Lung microvascular endothelial cell (primary cell): ENCODE data around the gene WDFY2. TPM values are rescaled to one million over a fixed set of nuclear protein-coding genes. Genes with fewer than 3 reads are reported as not detected.
A peak's percentile ranks its signal among the peaks of the same experiment; 100 is the strongest.

ENCODE experiments used
- DNase-seq, 2 donors: peaks; one replicate each; pipeline versions ENCODE4 v3.0.0 to v3.0.0-alpha.2; 2010; ENCODE audit warnings: low read depth in 2 of 2
- total RNA-seq: library from RNA; depleted of rRNA; stranded (reverse); fragments of >200 nt; gene quantifications from 2 replicates; pipeline ENCODE4 v1.2.1, GENCODE V29; 2014

WDFY2 gene
- total RNA-seq, 1 donor from 2014 or later: 4.4 TPM

DNA sequence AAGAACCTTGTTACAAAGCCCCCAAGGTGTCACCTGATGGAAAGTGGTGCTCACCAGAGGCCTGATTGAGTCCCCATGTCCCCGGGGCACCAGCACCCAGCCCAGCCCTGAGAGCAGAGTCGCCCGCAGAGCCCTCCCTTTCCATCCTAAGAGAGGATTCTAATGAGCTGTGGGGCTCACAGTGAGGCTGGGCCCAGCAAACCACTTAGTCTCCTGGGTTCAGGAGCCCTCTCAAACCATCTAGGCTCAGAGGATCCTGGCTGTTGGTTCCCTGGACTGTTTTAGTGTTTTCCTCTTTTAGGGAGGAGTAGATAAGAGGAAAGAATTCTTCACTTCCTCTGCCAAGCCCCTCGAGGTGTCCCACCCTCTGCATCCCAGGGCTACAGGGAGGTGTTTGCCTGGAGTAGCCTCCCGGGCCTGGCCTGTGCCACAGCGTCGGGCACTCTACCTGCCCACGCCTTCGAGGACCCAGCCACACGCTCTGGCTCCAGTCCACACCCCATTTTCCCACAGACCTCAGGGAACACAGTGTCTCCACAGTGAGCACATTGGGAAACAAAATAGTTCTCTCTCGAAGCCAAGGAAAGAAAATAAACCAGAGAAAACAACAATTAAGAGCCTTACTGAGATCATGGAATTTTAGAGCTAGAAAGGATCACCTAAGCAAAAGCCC is 185.3 kb downstream of the WDFY2 start:
- DNase-seq: no peak

DNA sequence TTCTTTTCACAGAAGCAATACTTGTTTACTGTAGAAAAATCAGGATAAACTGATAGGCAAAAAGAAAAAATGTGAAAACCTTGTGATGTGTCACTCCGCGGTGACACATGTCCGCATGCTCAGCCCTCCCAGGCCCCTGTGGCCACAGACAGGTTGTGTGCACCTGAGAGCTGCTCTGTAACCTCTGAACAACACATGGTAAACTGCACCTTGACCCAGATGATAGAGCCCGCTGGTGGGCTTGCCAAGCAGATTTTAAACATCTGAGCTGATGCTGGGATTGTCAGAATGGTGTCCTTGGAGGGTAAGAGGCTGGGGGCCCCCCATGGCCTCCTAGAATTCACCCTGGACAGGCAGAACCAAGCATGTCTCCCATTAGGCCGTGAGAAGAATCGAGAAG is 185.9 kb downstream of the WDFY2 start:
- DNase-seq: no peak

DNA sequence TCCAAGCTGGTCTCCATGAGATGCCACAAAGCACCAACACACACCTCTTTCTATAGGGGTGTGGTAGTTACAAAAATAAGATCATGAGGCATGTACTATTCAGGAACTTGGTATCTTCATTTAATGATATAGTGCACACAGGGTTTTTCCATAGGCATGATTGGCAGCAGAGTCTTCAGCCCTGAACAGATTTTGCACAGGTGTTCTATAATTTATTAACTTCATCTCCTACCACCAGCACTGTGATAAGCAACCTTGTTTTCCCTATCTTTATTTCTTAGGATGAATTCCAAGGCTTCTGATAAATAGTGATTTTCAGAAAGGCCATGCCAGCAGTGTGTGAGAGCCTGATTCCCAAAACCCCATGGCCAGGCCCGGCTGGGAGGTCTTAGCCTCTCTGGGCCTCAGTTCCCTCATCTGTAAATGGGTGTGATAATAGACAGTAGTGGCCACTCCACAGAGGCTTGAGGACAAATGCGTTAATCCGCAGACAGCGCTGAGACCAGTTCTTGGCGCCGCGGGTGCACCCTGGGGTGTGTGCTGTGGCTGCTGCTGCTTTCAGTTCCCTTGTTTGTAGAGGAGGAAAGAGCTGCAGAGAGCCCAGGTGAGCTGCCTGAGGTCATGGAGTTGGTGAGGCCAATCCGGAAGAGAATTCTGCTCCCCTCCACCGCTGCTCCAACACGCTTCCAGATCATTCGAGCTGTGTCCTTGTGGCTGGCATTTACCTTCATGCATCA is 186.6 kb downstream of the WDFY2 start:
- DNase-seq: no peak

DNA sequence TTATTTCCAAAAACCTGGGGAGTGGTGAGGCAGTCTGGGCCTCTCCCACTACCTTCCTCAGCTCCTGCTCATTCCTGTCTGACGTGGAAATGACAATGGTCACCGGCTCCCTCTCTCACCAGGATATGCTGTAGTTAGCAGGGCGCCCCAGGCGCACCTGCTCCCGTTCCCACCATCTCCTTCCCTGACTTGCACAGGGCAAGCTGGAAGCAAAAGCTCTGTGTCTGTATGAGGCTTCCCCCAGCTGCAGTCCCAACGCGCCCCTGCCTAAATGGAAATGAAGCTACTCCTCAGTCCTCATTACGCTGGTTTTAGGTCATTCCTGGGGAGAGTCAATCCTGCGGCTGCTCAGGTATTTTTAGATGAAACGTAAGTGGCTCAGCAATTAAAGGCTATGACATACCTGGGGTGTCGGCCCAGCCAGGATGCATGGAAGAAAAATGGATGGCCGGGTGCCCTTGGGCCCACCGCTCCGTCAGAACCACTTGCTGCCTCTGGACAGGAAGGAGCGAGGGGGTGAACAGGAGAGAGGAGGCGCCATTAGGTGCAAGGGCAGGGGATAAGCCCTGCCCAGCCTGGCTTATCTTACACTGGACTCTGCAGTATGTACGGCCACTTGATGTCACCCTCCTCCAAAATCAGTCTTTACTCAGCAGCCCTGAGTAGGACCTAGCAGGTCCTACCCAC is 187.3 kb downstream of the WDFY2 start:
- no peak for DNase-seq

DNA sequence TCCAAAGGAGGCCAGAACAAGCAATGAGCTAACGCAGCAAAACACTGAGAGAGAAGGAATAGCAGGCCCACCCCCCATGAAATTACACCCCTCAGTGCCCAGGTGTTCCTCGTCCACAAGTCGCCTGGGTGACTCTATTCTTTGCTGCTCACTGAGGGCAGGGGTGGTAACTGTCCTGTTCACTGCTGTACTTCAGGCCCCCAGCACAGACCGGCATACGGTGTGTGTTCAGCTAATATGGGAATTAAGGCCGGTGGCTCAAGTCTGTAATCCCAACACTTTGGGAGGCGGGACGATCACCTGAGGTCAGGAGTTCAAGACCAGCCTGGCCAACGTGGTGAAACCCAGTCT is 187.8 kb downstream of the WDFY2 start:
- no peak for DNase-seq

DNA sequence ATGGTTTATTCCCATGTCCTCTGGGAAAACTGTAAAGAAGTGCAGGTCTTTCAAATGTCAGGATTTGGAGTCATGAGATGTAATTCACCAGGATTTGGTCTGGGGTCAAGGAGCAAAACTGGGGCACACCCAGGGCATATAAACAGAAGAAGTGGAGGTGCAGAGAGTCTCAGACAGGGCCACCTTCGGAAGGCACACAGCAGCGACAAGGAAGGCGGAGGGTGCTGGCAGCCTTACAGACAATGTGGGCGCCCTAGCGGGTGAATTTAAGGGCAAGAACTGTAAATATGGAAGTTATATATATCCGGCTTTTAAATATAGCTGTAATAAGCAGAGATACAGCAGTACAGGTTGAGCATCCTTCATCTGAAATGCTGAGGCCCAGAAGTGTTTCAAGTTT is 188.5 kb downstream of the WDFY2 start:
- no peak for DNase-seq

DNA sequence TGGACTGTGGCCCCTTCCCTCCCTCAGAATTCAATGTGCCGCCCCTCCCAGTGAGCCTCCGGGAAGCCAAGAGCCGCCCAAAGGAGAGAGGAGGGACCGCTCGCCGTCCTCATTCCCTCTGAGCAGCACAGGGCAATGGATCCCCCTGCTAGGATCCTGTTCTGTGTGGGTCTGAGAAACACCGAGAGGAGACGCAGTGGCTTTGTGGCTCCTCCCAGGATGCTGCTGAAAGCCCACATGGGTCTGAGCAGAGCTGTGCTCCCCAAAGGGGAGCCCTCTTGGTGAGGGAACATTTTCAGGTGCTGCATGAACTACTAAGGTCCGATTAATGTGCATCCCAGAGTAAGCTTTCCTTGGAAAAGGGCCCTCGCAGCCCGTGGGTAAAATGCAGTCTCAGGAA is 189.3 kb downstream of the WDFY2 start:
- DNase-seq: no peak

DNA sequence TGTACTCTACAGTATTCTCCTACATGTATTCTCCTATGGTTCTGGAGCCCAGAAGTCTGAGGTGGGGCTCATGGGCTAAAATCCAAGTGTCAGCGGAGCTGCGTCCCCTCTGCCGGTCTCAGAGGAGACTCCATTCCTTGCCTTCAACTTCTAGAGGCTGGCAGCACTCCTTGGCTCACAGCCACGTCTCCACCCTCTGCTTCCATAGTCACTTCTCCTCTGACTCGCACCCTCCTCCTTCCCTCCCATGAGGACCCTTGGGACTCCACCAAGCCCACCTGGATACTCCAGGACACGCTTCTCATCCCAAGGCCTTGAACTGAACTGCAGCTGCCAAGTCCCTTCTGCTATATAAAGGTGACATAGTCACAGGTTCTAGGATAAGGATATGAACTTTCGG is 191.9 kb downstream of the WDFY2 start:
- no peak for DNase-seq

DNA sequence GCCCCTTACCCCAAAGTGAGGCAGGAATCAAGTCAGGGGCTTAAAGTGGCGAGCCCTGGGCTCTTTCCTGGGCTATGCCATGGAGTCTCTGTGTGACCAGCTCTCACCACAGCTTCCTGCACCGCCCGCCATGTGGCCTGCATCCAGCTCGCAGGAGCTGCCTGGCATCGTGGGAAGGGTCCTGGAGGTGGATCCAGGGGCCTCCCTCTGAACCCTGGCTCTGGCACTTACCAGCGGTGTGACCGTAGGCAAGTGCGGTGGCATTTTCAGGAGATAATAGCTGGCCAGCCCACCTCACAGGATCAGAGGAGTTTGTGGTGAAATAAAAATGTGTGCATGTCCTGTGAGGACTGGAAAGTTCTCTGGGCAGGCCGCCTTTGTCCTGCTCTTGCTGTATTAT is 193.7 kb downstream of the WDFY2 start:
- DNase-seq: no peak

DNA sequence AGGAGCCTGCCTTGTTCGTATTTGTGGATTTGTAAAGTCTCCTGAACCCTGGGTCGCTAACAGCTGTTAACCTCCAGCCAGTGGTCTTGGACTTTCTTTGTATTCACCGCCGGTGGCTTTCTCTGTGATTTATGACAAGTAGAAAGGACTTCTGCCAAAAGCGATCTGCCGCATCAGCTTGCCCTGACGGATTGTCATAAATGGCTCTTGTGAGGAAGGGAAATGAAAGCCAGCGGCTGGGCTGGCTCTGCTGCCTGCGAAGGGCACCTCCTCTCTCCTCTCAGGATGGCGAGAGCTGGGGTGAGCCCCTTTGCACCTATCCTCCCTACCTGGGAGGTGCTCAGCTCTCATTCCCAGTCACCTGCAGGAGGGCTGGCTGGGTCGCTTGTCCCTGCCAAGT is 194.1 kb downstream of the WDFY2 start:
- DNase-seq: no peak

DNA sequence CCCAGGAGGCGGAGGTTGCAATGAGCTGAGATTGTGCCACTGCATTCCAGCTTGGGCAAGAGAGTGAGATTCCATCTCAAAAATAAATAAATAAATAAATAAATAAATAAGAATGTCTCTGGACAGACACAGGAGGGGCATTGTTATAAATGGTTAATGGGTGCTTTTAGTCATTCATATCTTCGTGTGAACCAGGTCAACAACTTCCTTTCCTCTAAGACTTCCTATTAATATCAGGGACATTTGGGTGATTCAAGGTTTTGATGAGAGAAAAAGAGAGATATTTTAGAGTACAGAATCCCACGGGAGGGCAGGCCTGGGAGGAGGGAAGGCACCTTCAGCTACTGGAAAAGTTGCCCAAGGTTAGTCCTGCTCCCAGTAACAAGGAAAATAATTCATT is 195.8 kb downstream of the WDFY2 start:
- DNase-seq: no peak

DNA sequence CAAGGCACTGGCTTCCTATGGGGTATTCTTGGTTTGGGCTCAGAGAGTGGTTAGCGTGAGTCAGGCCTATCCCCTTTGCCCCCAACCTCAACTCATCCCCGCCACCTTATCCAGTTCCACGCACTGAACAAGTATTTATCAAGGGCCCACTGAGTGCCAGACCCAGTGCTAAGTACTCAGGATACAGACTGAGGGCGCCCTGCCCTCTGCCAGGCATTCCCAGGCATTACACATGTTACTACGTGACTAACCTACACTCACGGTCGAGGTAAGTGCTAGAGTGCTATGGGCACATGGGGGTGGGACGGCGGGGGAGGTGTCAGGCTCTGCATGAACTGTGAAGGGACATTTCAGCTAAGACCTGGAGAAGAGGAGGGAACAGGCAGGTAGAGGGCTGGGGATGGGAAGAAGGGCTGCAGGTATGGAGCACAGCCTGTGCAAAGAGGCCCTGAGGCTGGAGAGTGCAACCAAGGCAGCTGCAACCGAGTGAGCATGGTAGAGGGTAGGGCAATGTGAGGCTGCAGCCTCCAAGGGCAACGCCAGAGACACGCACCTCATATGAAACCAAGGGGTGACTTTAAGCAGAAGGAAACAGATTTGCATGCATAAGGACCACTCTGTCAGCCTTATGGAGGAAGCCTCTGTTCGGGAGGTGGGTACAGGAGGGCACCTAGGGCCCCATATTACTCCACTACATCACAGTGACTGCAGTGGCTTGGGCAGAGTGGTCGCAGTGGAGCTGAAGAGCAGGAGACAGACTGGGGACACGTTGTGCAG is 197.2 kb downstream of the WDFY2 start:
- DNase-seq: peak; percentile 36 to 70

DNA sequence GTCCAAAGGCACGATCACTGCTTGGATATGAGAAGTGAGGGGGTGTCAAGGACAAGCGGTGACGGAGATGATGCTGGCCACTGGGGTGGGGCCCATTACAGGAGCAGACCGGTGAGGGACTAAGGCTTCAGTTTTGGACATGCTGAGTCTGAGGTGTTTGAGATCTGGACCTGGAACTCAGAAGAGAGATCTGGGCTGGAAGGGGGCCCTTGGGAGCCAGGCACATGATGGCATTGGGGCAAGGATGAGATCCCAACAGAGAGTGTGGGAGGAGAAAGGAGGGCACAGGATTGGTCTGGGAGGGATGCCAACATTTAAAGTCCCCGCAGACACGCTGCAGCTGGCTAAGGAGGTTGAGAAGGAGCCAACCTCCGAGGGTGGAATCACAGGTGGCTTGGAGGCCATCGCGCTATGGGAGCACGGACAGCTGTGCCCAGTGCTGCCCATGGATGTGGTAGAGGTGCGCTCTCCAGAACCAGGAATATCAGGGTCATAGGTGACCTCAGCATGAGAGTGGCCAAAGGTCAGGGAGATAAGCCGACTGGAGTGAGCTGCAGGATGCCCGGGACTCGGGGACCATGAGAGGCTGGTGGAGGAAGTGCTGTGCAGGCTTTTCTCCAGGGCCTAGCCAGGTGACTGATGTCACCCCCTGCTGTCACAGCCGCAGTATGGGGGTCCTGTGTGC is 197.9 kb downstream of the WDFY2 start:
- DNase-seq: no peak

DNA sequence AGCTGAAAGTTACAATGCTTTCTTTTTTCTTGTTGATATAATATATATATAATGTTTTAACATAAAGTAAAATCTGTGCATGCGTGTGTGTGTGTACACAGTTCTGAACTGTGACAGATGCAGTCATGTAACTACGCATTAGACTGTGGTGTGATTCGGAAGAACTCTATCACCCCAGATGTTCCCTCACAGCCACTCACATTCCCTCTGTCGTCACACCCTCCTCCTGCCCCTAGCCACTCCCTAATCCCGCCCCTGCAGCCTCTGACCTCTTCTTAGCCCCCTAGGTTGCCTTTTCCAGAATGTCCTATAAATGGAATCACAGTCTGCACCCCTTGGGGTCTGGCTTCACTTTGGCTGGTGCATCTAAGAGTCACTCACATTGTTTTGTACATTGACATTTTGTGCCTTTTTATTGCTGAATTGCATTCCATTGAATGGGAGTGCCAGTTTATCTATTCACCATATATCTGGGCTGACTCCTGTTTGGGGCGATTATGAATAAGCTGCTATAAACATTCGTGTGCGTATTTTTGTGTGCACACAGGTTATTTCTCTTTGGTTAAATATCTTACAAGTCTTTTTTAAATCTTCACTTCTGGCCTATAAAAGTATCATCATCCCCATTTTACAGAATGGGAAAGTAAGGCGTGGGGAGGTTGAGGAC is 199.3 kb downstream of the WDFY2 start:
- DNase-seq: no peak

DNA sequence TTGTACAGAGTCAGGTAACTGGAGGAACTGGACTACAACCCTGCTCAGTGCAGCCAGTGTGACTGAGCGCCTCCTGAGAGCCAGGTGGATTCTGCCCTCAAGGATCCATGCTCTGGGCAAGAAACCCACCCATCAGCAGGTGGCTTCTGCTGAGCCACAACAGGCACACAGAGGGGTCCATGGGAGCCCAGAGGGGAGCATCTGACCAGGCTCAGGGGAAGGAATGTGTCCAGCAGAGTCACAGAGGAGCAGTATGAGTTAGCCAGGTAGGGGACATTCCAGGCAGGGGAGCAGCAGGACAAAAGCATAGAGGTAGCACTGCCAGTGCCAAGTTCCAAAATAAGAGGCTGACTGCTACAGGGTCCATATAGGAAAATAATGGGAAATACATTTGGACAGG is 199.8 kb downstream of the WDFY2 start:
- DNase-seq: no peak

DNA sequence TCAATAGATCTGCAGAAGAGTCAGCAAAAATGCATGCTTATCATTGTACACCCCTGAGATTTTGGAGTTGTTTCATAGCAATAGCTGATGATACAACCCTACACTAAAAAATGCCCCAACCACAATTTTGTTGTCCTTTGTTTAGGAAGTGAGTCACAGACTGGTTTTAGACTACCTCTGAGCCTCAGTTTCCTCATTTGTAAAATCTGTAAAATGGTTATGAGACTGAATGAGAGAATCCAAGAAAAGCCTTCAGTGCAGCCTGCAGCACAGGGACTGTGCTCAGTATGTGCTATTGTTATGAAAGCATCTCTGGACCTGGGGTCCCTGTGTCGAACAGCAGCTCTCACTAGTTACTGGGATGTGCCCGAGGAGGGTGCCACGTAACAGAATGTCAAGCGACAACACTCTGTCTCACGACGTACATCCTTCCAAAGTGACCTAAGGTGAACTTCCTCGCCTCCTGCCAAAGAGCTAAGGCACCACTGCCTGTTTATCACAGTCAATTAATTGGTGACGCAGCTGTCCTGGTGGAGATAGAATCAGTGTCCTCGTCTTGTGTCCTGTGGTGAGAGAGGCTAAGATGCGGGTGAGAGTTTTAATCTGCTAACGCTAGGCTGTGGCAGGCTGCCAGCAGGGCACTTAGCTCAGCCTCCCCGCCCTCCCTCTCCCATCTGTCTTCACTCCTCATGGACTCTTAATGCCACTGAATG is 201.6 kb downstream of the WDFY2 start:
- DNase-seq: peak in 1 of 2 donors; percentile 48

DNA sequence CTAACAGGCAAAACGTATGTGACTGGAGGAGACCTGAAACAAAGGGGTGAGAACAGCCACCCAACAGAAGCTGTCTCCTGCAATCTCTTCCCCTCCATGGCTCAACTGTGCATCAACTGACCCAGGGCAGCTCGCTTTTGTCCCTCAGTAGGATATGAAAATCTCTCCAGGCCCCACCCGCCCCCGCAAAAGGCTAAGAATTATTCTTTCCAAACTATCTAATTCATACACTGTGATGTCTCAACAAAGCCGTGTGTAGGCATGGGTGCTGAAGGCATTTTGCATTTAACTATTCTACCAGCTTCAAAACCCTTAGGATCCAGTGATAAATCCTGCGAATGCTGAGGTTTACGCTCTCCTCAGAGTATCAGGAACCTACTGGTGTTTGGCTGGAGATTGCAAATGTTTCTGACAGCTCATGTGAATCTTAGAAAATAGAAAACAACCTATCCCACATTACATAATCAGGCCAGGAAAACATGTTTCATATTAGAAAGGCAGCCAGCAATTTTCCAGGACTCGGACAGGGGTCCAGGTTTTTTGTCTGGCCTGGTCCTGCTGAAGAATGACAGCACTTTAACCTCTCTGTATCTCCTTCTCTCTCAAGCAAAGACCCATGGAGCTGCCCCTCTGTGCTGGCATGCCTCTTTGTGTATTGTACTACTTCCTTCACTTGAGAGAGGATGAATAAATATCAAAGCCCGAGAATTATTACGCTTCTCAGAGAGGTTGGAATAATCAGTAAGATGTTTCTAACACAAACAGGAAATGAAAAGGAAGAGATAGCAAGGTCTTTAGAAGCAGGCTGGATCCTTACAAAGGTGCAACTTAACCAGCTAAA is 202.4 kb downstream of the WDFY2 start:
- no peak for DNase-seq

DNA sequence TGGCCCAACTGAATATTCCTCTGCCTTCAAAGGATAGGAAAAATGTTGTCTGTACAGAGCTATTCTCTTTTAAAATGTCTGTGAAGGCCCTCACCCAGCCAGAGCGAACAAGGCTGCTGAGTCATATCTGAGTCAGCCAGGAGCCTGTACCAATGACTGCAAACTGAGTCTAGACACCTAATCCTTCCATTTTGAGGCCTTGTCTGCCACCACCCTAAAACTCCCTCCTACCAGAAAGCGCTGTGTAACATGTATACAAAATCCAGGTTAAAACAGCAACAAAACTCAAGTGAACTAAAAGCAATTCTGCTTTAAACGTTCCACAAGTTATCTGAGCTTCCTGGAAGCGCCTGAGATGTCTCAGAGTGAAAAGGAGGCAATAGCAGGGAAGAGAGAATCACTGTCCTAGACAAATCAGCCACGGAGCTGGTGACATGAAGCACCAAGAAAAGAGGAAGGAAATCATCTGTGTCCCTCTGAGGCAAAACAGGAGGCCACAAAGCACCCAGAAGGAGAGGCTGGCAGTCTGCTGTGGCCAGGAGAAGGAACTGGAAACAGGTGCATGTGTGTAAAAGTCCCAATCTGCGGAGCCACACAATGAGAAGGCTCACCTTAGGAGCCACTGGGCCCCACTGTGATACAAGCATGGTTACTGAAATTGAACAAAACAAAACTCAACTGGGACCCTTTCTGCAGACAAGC is 209.5 kb downstream of the WDFY2 start:
- peak; percentile 36 to 82 for DNase-seq

DNA sequence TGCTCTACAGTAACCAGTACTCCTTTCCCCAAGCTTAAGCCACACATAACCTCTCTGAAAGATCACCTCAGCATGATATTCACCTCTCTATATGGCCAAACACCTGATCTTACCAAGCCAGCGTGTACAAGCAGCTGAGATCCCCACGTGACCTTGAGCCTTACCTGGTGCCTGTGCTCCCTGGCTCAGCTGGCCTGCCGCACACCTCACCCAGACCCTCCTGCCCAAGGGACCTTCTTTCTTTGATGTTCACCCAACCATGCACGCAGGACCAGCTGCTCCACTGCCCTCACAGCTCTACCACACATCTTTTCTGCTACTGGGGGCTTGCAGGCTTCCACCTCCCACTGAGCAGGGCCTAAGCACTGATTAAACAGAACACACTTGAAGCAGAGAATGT is 210.7 kb downstream of the WDFY2 start:
- no peak for DNase-seq
